HG03196 (cell line): ENCODE results near the gene ZDHHC7.
"Not testable (repeated sequence)": the region's sequence is repeated elsewhere in the genome, so short reads cannot be mapped to it uniquely, and the experiment has no call there.

Experiments
- ATAC-seq: cut with Tn5 transposase; IDR thresholded peaks from one replicate; pipeline ENCODE4 v1.9.1; 2021; ENCODE audit not compliant: unreplicated experiment

ZDHHC7 gene

GRCh38 chr16:84947022-84947421, 64.3 kb downstream of the ZDHHC7 start:
- ATAC-seq = no peak

GRCh38 chr16:84943620-84944019, 67.7 kb downstream of the ZDHHC7 start:
- ATAC-seq = no peak

DNA sequence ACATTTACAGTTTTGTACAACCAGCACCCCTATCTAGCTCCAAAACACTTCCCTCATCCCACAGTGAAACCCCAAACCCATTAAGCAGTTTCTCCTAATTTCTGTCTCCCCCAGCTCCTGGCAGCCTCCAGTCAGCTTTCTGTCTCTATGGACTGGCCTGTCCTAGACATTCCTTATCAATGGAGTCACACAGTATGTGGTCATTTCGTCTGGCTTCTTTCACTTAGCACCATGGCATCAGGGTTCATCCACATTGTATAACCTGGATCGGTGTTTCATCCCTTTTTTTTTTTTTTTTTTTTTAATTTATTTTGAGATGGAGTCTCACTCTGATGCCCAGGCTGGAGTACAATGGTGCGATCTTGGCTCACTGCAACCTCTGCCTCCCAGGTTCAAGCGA, 68.5 kb downstream of the ZDHHC7 start:
- ATAC-seq = no peak

DNA sequence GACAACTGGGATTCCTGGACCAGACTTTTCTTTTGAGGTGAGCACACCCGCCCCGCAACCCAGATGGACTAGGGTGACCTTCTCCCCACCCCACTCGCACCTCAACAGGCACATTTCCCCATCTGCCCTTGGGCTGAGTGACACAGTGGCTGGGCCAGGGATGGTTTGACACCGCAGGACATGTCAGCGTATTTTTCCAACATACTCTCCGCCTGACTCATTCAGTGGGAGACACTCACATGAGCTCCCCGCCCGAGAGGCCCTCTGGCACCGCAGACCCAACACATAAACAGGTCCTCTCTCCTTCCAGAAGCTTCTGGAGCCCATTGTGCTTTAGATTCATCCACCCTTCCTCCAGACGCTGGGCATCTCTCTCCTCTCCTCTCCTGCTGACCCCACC, 69.4 kb downstream of the ZDHHC7 start:
- no peak for ATAC-seq

DNA sequence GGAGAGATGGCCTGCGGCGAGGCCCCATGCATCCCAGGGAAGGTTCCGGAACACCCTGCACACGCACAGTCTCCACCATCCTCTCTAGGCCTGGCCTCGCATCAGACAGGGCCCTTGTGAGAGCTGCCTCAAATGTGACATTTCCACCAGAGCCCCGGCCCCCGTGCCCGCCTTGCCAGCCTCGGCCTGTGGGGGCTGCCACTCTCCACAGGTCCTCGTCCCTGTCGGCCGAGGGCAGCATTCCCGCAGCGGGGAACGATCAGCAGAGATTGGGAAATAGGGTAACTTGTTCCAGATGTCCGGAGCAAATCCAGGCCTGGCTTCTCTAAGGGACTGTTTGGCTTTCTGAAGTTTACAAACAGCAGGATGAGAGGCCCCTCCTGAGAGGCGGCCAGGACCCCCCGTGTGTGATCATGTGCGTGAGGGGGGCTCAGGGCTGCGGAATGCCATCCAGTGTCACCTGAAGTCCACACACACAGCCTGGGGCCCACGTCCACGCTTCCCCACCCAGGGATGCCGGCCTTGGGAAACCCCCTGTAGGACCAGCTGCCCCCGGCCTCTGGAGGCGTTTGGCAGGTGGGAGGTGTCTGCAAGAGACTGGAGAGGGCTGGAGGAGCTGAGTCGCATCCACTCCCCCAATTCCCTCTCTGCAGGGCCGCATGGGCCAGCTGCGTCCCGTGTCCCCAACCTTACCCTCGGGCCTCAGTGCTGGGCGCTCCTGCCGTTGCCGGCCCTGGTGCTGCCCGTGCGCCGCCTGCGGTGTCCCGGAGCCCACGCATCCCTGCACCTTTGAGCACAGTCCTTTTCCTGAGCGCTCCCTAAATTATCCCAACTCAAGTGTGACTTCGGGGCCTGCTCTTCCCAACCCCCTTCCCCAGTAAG, 70.4 kb downstream of the ZDHHC7 start:
- no peak for ATAC-seq

- ATAC-seq = not testable (repeated sequence)
Observed at GRCh38 chr16:84938616-84939015, 72.7 kb downstream of the ZDHHC7 start.

GRCh38 chr16:84937196-84938005, 73.9 kb downstream of the ZDHHC7 start:
- no peak for ATAC-seq

GRCh38 chr16:84933774-84934631, 77.3 kb downstream of the ZDHHC7 start:
- no peak for ATAC-seq

GRCh38 chr16:84932681-84933080, 78.7 kb downstream of the ZDHHC7 start:
- no peak for ATAC-seq

- no peak for ATAC-seq
Observed at GRCh38 chr16:84931506-84931905, 79.8 kb downstream of the ZDHHC7 start.

DNA sequence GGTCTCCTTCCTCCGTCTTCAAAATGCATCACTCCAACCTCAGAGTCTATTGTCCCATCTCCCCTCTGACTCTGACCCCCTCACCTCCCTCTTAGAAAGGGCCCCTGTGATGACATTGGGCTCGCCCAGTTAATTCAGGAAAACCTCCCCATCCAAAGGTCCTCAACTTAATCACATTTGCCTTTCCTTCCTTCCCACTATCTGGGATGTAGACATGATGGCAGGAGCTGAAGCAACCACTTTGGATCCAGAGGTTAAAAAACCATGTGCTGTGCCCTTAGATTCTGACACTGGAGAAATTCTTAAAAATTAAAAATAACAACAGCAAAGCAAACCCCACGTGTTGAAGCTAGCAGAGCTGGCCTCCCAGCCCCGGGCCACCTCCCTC, 80.2 kb downstream of the ZDHHC7 start:
- ATAC-seq = no peak

GRCh38 chr16:84930298-84931106, 80.8 kb downstream of the ZDHHC7 start:
- no peak for ATAC-seq

GRCh38 chr16:84929421-84930297, 81.7 kb downstream of the ZDHHC7 start:
- ATAC-seq = no peak

- no peak for ATAC-seq
Observed at GRCh38 chr16:84928679-84929420, 82.5 kb downstream of the ZDHHC7 start.

DNA sequence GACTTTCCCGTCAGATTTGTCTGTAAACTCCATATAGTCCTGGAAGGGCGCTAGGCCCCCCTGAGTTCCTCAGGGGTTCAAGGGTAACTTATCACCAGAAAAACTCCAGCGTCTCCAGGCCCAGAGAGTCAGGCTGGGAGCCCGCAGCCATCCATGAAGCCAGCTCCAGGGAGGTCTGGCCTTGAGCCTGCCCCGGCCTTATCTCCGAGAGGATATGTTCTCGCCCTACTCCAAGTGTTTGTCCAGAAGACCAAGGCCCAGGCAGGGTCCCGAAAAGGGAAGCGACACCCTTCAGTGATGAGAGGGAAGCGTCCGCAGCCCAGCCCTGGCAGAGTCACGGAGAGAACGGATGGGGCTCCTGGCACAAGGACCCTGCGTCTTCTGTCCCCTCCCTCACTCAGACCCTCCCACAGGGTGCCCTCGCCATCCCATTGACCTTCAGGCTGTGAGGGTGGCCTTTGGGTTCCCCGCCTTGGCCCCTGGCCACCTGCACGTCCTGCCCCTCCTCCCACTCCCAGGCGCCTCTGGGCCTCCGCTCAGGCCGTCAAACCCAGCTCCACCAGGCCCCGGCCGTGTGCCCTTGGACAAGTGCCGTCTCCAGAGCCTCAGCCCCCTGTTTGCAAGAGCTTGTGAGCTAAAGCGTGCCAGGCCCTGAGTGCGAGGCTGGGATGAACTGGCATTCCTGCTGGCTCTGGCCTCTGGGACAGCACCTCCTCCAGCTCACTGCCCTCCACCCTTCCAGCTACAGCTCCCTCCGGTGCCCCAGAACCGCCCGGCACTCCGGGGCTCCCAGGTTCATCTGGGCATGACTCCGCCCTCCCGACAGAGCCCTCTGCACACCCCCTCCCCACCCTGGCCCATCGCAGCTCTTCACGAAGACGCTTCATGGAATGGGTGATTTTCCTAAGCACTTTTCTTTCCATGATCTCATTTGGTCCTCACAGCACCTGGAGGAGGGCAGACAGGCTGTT, 83.4 kb downstream of the ZDHHC7 start:
- ATAC-seq = no peak

DNA sequence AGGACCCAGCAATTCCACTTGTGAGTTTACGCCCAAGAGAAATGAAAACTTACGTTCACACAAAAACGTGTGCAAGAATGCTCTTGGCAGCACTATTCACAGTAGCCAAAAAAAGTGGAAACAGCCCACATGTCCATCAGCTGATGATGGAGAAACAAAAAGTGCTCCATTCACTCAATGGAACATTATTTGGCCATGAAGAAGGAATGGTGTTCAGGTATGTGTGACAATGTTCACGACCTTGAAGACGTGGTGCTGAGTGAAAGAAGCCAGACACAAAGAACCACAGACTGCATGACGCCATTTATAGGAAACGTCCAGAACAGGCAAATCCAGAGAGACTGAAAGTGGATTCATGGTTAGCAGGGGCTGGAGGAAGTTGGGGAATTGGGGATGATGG, 84.9 kb downstream of the ZDHHC7 start:
- no peak for ATAC-seq

DNA sequence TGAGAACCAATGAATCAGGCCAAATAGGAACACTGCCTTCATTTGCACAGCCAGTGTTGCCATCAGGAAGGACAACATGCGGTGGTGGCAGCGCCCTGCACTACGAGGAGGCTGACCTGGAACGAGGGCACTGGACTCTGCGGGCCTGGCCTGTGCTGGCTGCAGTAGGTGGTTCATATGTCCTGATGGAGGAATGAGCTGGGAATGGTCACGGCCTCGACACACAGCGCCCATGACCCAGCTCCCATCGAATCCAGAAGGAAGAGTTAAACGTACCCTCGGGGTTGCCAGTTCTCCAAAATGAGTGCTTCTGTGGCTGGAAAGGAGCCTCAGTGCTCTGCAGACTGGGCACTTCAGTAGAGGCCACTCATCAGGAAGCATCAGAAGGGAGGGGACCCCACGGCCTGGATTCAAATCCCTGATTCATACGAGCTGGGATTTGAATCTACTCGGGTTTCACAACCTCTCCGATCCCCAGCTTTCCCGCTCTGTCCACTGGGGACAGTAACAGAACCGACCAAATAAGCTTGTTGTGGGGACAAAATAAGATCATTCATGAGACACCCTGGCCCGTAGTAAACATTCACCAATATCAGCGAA, 85.5 kb downstream of the ZDHHC7 start:
- ATAC-seq = no peak
